Type B pancreatic cell (in vitro differentiated cells): ENCODE data around the gene NDST4. TPM values are rescaled to one million over a fixed set of nuclear protein-coding genes. Genes with fewer than 3 reads are reported as not detected.

Experiments
- DNase-seq: peaks from one replicate; pipeline ENCODE4 v3.0.0; 2021; ENCODE audit warnings: mixed read lengths; ENCODE audit not compliant: unreplicated experiment; ENCODE audit errors: extremely low spot score
- H3K27ac Mint-ChIP-seq: 2 replicates; pipeline ENCODE4 v1.8.0; 2021; ENCODE audit warnings: mild to moderate bottlenecking, mixed read lengths
- H3K27me3 Mint-ChIP-seq: 2 replicates; pipeline ENCODE4 v1.8.0; 2021; ENCODE audit warnings: mixed read lengths
- H3K36me3 Mint-ChIP-seq: 2 replicates; pipeline ENCODE4 v1.8.0; 2021; ENCODE audit warnings: mixed read lengths
- H3K4me1 Mint-ChIP-seq: one replicate; pipeline ENCODE4 v1.8.0; 2021; ENCODE audit warnings: mixed read lengths; ENCODE audit not compliant: unreplicated experiment
- H3K4me3 Mint-ChIP-seq: 2 replicates; pipeline ENCODE4 v1.8.0; 2021; ENCODE audit warnings: mild to moderate bottlenecking, mixed read lengths
- H3K9me3 Mint-ChIP-seq: 2 replicates; pipeline ENCODE4 v1.8.0; 2021; ENCODE audit warnings: mixed read lengths
- total RNA-seq: library from RNA; stranded (reverse); gene quantifications from 2 replicates; pipeline ENCODE4 v1.2.1, GENCODE V29; 2021; ENCODE audit warnings: low replicate concordance
- TF ChIP-seq, protein P1 (sequence below): fragments of 200-600 bp; sonication (generic); conservative IDR thresholded peaks from 2 replicates; pipeline ENCODE4 v1.5.0; 2021; ENCODE audit warnings: antibody characterized with exemption, mild to moderate bottlenecking

NDST4 gene
- total RNA-seq, 1 donor from 2014 or later, result 9.9 TPM

DNA sequence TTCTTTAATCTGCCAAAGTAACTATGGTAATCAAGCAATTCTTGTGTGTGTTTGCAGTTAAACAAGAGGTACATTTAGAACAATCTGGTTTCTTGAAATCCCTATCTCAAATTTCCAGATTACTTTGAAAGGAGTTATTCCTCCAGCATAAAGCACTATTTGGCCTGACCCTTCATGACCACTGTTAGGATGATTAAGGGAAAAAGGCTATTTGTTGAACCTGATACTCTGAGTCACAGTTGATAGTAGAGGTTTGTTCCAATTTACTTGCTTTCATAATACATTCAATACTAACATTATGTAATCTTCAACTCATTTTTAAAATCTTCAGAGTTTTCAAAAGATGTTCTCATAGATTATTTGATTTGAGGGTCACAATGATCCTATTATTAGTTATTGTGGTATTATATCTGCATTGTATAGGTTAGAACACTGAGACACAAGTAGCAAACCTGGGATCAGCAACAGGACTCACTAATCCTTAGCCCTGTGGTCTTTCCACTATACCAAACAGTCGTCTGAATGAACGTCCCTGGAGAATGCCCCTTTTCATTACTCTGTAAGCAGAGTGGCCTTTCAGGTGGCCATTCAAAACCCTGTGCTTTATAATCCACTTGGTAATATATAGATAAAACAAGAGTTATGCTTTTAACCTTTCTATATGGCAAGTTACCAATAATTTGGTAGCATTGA, 8.1 kb upstream of the NDST4 start:
- DNase-seq, result no peak
- H3K27ac Mint-ChIP-seq, result no peak overlapping the region
- peaks cover 5% of the 10 kb centered on the region for H3K4me1 Mint-ChIP-seq
- no peaks in the 10 kb centered on the region for H3K27me3 Mint-ChIP-seq
- H3K9me3 Mint-ChIP-seq, result no peaks in the 10 kb centered on the region
- TF ChIP-seq, protein P1, sequence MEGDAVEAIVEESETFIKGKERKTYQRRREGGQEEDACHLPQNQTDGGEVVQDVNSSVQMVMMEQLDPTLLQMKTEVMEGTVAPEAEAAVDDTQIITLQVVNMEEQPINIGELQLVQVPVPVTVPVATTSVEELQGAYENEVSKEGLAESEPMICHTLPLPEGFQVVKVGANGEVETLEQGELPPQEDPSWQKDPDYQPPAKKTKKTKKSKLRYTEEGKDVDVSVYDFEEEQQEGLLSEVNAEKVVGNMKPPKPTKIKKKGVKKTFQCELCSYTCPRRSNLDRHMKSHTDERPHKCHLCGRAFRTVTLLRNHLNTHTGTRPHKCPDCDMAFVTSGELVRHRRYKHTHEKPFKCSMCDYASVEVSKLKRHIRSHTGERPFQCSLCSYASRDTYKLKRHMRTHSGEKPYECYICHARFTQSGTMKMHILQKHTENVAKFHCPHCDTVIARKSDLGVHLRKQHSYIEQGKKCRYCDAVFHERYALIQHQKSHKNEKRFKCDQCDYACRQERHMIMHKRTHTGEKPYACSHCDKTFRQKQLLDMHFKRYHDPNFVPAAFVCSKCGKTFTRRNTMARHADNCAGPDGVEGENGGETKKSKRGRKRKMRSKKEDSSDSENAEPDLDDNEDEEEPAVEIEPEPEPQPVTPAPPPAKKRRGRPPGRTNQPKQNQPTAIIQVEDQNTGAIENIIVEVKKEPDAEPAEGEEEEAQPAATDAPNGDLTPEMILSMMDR, result no peak
- H3K36me3 Mint-ChIP-seq, result no peaks in the 10 kb centered on the region
- H3K4me3 Mint-ChIP-seq, result no peak overlapping the region

DNA sequence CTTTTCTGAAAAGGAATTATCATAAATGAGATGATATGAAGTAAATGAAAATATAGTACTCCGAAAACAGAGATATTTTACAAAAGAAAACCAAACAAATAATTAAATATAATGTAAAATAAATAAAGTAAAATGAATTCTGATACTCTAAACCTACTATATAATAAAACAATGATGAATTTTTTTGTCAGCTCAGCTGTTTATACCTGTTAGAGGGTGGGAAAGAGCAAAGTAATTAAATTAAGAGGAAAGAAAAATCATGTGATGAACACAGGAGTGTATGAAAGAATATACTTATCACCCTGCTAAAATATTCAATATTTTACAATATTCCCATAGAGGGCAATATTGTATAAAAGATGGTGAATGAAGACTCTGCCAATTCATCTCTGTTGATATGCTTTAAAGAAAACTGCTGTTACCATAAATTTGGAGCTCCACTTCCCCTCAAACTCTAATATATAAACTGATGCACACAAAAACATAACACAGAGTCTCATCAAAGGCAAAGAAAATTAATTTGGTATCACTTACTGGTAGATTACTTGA, 6.5 kb upstream of the NDST4 start:
- no peak for DNase-seq
- Mint-ChIP-seq H3K9me3 (no peaks in the 10 kb centered on the region), H3K27me3 (no peaks in the 10 kb centered on the region), H3K4me1 (peaks cover 5% of the 10 kb centered on the region), H3K4me3 (no peak overlapping the region), H3K27ac (no peak overlapping the region), H3K36me3 (no peaks in the 10 kb centered on the region)
- TF ChIP-seq, protein P1, result peak; percentile 53

DNA sequence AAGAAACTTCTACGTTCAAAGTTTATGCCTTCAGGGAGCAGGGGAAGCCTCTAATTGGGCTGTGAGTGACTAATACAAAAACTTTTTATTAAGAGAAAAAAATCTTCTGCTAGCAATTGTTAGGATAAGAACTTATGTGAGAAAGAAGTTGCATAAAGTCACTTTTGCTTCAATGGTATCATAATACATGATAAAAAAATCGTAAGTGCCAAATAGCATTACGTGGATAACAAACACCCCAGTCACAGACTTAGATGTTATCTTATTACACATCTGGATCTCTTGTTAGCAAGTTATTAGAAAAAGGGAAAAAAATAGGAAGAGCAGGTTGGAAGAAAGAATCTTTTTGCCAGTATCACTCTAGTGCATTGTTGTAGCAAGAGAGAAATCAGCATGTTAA, 4.2 kb upstream of the NDST4 start:
- Mint-ChIP-seq H3K9me3 (no peaks in the 10 kb centered on the region), H3K27me3 (peaks cover 6% of the 10 kb centered on the region), H3K4me3 (no peak overlapping the region), H3K4me1 (peaks cover 15% of the 10 kb centered on the region), H3K27ac (no peak overlapping the region), H3K36me3 (no peaks in the 10 kb centered on the region)
- no peak for DNase-seq
- TF ChIP-seq, protein P1, result no peak

DNA sequence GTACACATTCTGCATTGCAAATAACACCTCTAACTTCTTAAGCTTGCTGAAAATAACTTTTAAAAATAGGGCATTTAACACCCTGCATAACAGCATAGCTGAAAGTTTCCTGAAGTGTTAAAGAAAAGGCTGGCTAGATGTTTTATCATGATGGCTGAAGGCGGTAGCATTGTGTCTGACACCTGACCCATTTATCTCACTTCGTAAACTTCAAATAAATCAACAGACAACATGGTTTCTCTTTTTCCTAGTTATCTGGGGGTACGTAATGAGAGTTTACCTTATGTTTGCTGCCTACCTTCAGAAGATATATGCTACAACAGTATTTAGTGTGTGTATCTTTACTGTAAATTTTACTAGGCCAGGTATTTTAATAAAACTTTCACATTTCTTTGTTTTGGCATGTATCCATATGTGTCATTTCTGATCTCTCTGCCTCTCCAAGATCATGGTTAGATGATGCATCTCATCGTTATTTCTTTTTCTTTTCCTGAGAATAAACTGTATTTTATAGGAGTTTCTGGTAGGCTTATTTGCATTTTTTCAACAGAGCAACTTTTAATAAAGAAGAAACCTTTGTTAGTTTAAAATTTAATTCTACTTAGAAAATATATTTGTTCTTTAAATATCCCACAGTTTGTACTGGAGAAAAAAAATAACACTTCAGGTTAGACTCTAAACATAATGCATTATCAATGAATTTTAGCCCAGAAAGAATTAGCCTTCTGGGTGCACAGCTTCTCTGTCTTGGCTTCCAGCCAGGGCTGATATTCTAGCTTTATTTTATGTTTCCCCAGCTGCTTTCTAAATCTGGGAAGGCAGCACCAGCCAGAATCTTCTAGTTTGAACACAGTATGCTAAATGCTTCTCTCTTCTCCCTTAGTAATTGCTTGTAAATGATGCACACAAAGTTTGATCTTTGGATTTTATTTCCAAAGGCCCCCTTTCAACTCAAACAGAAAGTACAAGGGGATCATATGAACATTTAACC, 2.9 kb downstream of the NDST4 start:
- H3K27me3 Mint-ChIP-seq, result peaks cover 6% of the 10 kb centered on the region
- H3K9me3 Mint-ChIP-seq, result no peaks in the 10 kb centered on the region
- DNase-seq, result no peak
- H3K27ac Mint-ChIP-seq, result no peak overlapping the region
- H3K4me3 Mint-ChIP-seq, result peak overlapping the region; percentile 45
- no peaks in the 10 kb centered on the region for H3K36me3 Mint-ChIP-seq
- TF ChIP-seq, protein P1, result no peak
- peaks cover 13% of the 10 kb centered on the region for H3K4me1 Mint-ChIP-seq

DNA sequence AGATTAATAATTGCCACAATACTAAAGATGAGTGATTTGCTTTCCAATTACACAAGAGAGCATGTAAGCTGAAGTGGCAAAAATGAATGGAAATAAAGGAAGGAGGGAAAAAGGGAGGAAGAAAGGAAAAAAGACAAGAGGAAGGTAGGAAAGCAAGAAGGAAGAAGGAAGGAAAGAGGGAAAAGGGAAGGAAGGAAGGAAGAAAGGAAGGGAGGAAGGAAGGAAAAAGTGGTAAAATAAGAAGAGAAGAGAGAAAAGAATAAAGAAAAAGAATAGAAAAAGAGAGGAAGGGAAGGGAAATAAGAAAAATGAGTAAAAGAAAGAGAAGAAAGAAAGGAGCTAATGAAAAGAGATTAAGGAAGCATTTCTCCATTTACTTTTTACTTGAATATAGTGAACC, 4.6 kb downstream of the NDST4 start:
- peaks cover 11% of the 10 kb centered on the region for H3K4me1 Mint-ChIP-seq
- TF ChIP-seq, protein P1, result no peak

More for the DNA sequence above, 4.6 kb downstream of the NDST4 start:
- no peak overlapping the region for H3K27ac Mint-ChIP-seq
- no peaks in the 10 kb centered on the region for H3K36me3 Mint-ChIP-seq
- H3K4me3 Mint-ChIP-seq, result no peak overlapping the region
- H3K27me3 Mint-ChIP-seq, result peaks cover 2% of the 10 kb centered on the region
- DNase-seq, result no peak
- H3K9me3 Mint-ChIP-seq, result no peaks in the 10 kb centered on the region
